Measurements from ENCODE around the gene SPAG16.
A peak's percentile ranks its signal among the peaks of the same experiment; 100 is the strongest.
"Not testable (repeated sequence)": the region's sequence is repeated elsewhere in the genome, so short reads cannot be mapped to it uniquely, and the experiment has no call there.

SPAG16 gene

DNA sequence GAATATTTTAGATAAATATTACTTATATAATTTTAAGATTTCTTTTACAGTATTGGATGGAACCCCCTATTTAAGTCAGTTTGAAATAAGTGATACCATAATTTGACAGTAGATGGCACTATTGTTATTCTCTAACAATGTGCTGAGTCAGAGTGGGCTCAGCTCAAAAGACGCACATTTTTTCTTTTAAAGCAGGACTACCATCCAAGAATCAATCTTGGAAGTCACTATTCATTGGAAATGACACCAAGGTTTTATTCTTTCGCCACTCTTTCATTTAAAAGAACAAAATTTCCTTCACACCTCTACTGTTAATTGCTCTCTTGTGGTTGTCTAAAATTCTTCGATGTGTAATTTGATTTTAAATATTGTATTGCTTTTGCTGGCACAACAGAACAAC, 32.6 kb upstream of the SPAG16 start:
- peak; percentile 71 for FAIRE-seq
- DNase-seq (ENCODE audit: insufficient read length, low spot score) = no peak
- TF ChIP-seq POLR2A (IDR thresholded peaks at IDR 0.05; ENCODE audit: low read depth, low read length) = no peak

GRCh38 chr2:213252206-213252605, 32.1 kb upstream of the SPAG16 start:
- peak; percentile 61 for FAIRE-seq
- no peak for DNase-seq (ENCODE audit: insufficient read length, low spot score)
- no peak for TF ChIP-seq POLR2A (IDR thresholded peaks at IDR 0.05; ENCODE audit: low read depth, low read length)

DNA sequence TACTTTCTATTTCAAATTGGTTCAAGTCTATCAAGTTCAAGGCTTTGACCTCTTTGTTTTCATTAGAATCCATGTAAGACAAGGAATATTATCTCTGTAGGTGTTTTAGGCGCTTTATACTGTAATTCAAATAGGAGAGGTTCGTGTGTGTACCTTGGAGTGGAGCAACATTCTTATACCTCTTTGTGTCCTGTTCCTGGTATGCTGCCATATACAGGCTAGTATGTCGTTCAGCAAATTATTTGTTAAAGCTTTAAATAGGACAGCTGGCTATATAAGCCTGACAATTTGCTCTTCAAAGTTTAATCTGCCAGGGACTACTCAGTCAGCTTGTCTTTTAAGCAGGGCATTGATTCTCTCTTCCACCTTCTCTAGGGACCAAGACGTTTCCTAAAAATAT, 31.1 kb upstream of the SPAG16 start:
- DNase-seq (ENCODE audit: insufficient read length, low spot score) = no peak
- no peak for TF ChIP-seq POLR2A (IDR thresholded peaks at IDR 0.05; ENCODE audit: low read depth, low read length)
- no peak for FAIRE-seq

GRCh38 chr2:213259266-213259665, 25.0 kb upstream of the SPAG16 start:
- TF ChIP-seq POLR2A (IDR thresholded peaks at IDR 0.05; ENCODE audit: low read depth, low read length) = no peak
- FAIRE-seq (no peak), DNase-seq (ENCODE audit: insufficient read length, low spot score) (no peak)

- TF ChIP-seq POLR2A (IDR thresholded peaks at IDR 0.05; ENCODE audit: low read depth, low read length) = no peak
- no peak for FAIRE-seq
- no peak for DNase-seq (ENCODE audit: insufficient read length, low spot score)
Measured at GRCh38 chr2:213261237-213261636, 23.0 kb upstream of the SPAG16 start.

GRCh38 chr2:213261715-213262114, 22.5 kb upstream of the SPAG16 start:
- FAIRE-seq (no peak), DNase-seq (ENCODE audit: insufficient read length, low spot score) (no peak)
- TF ChIP-seq POLR2A (IDR thresholded peaks at IDR 0.05; ENCODE audit: low read depth, low read length) = no peak

DNA sequence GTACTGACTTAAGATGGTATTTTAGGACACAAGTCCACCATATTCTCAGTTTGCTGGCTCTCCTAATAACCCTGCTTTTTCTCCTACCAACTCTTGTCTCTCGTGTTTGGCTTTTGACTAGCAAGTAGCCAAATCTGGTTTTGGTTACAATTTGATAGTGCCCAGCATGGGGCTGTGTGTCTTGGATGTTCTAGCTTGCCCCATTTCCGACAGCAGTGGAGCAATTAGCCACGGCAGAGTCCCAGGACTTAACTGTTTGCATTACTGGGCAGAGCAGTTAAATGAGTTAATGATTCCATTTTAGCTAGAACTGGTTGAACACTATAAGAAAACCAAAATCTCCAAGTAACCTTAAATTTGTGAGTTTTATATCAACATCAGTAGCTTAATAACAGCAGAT, 18.6 kb upstream of the SPAG16 start:
- TF ChIP-seq POLR2A (IDR thresholded peaks at IDR 0.05; ENCODE audit: low read depth, low read length) = no peak
- FAIRE-seq = no peak

GRCh38 chr2:213266421-213266820, 17.8 kb upstream of the SPAG16 start:
- TF ChIP-seq POLR2A (IDR thresholded peaks at IDR 0.05; ENCODE audit: low read depth, low read length) = no peak
- no peak for FAIRE-seq
- no peak for DNase-seq (ENCODE audit: insufficient read length, low spot score)

More for the DNA sequence above, 18.6 kb upstream of the SPAG16 start:
- no peak for DNase-seq (ENCODE audit: insufficient read length, low spot score)

GRCh38 chr2:213271947-213272346, 12.3 kb upstream of the SPAG16 start:
- DNase-seq (ENCODE audit: insufficient read length, low spot score) (no peak), FAIRE-seq (no peak)
- no peak for TF ChIP-seq POLR2A (IDR thresholded peaks at IDR 0.05; ENCODE audit: low read depth, low read length)

GRCh38 chr2:213274143-213274542, 10.1 kb upstream of the SPAG16 start:
- TF ChIP-seq POLR2A (IDR thresholded peaks at IDR 0.05; ENCODE audit: low read depth, low read length) = no peak
- FAIRE-seq (no peak), DNase-seq (ENCODE audit: insufficient read length, low spot score) (no peak)

- no peak for TF ChIP-seq POLR2A (IDR thresholded peaks at IDR 0.05; ENCODE audit: low read depth, low read length)
- FAIRE-seq (no peak), DNase-seq (ENCODE audit: insufficient read length, low spot score) (no peak)
Measured at GRCh38 chr2:213275265-213275664, 9.0 kb upstream of the SPAG16 start.

- not testable (repeated sequence) for FAIRE-seq; DNase-seq (ENCODE audit: insufficient read length, low spot score)
Measured at GRCh38 chr2:213277134-213277533, 7.1 kb upstream of the SPAG16 start.

GRCh38 chr2:213279116-213279620, 5.1 kb upstream of the SPAG16 start:
- no peak for TF ChIP-seq POLR2A (IDR thresholded peaks at IDR 0.05; ENCODE audit: low read depth, low read length)
- FAIRE-seq = no peak

DNA sequence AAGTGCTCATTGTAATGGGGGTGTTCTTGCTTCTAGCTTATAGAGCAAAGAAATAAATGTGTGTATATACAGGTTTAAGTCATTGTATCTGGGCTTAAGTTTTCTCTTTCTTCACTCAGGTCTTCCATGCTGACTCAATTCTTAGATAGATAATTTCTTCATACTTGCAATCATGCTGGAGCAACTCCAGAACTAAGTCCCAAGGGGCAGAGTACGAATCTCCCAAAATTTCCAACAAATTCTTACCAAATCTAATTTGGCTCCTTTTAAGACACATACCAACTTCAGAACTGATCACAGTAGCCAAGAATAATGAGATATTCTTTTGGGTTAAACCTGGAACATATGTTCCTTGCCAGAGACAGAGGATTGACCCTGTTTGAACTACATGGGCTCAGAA, 4.3 kb upstream of the SPAG16 start:
- DNase-seq (ENCODE audit: insufficient read length, low spot score) (no peak), FAIRE-seq (no peak)
- no peak for TF ChIP-seq POLR2A (IDR thresholded peaks at IDR 0.05; ENCODE audit: low read depth, low read length)

More at GRCh38 chr2:213279116-213279620, 5.1 kb upstream of the SPAG16 start:
- DNase-seq (ENCODE audit: insufficient read length, low spot score) = no peak

- FAIRE-seq (no peak), DNase-seq (ENCODE audit: insufficient read length, low spot score) (no peak)
Measured at GRCh38 chr2:213281156-213281555, 3.1 kb upstream of the SPAG16 start.

DNA sequence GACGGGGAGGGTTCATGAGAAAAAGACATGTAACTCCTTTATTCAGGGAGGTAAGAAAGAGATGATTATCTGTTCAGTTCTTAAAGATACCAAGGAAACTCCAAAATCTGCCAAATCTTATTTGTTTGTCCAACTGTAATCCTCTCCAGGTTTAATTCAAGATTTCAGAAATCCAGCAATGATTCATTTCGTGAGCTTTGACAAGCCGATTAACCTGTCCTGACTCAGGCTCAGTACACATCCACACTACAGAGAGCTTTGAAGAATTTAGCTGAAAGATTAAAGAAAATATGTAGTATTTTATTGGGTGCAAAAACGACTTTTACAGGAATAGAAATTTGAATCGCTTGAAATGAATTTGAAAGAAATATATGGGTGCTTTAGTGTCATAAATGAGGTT, 1.1 kb downstream of the SPAG16 start:
- FAIRE-seq (peak; percentile 70), DNase-seq (ENCODE audit: insufficient read length, low spot score) (no peak)
- TF ChIP-seq POLR2A (IDR thresholded peaks at IDR 0.05; ENCODE audit: low read depth, low read length) = no peak

More at GRCh38 chr2:213281156-213281555, 3.1 kb upstream of the SPAG16 start:
- no peak for TF ChIP-seq POLR2A (IDR thresholded peaks at IDR 0.05; ENCODE audit: low read depth, low read length)

All from H54 (cell line).